NT2/D1 (cell line): ENCODE results near the gene TNFRSF17.

Experiments used
- DNase-seq: peaks from one replicate; pipeline ENCODE4 v3.0.0-alpha.2; 2011; ENCODE audit warnings: low read depth, low spot score
- H3K27me3 ChIP-seq: 2 replicates; pipeline ENCODE4 v1.6.0; 2011; ENCODE audit warnings: mild to moderate bottlenecking; ENCODE audit not compliant: insufficient read length, insufficient read depth
- H3K36me3 ChIP-seq: 2 replicates; pipeline ENCODE4 v1.6.1; 2011; ENCODE audit warnings: mild to moderate bottlenecking, low read length, mixed read lengths; ENCODE audit not compliant: insufficient read depth, insufficient read length
- H3K4me1 ChIP-seq: 2 replicates; pipeline ENCODE4 v1.5.1; 2011; ENCODE audit not compliant: insufficient read depth, insufficient read length
- H3K4me3 ChIP-seq: 2 replicates; pipeline ENCODE4 v1.5.1; 2011; ENCODE audit warnings: low read depth; ENCODE audit not compliant: insufficient read length
- H3K9ac ChIP-seq: 2 replicates; pipeline ENCODE4 v1.6.0; 2011; ENCODE audit warnings: low read depth; ENCODE audit not compliant: insufficient read length
- H3K9me3 ChIP-seq: 2 replicates; pipeline ENCODE4 v1.5.1; 2011; ENCODE audit warnings: mild to moderate bottlenecking, low read length; ENCODE audit not compliant: insufficient read depth
- SUZ12 ChIP-seq: IDR thresholded peaks from 2 replicates; pipeline ENCODE4 v1.6.1; 2011; ENCODE audit not compliant: insufficient read length, insufficient read depth; ENCODE audit errors: extremely low read depth
- YY1 ChIP-seq: IDR thresholded peaks from 2 replicates; pipeline ENCODE4 v1.6.1; 2011; ENCODE audit not compliant: insufficient read length, insufficient read depth
- ZNF274 ChIP-seq: IDR thresholded peaks from 2 replicates; pipeline ENCODE4 v1.6.1; 2011; ENCODE audit warnings: mild to moderate bottlenecking, low read depth, low read length

TNFRSF17 gene

GRCh38 chr16:11977376-11978041 lies 12.5 kb downstream of the TNFRSF17 start:
- Histone ChIP-seq H3K9me3 (no peaks in the 10 kb centered on the region), H3K4me1 (peaks cover 6% of the 10 kb centered on the region), H3K36me3 (peaks cover 9% of the 10 kb centered on the region), H3K27me3 (no peaks in the 10 kb centered on the region), H3K4me3 (peak overlapping the region; percentile 91), H3K9ac (peak overlapping the region; percentile 96)
- DNase-seq: no peak
- no peak for TF ChIP-seq SUZ12
- no peak for TF ChIP-seq ZNF274
- no peak for TF ChIP-seq YY1

- Histone ChIP-seq H3K36me3 (peaks cover 9% of the 10 kb centered on the region), H3K4me1 (peaks cover 6% of the 10 kb centered on the region), H3K4me3 (no peak overlapping the region), H3K9ac (no peak overlapping the region), H3K9me3 (no peaks in the 10 kb centered on the region), H3K27me3 (no peaks in the 10 kb centered on the region)
- DNase-seq: no peak
- no peak for TF ChIP-seq ZNF274
- TF ChIP-seq SUZ12: no peak
- no peak for TF ChIP-seq YY1
Observed at GRCh38 chr16:11978080-11978479, 13.1 kb downstream of the TNFRSF17 start.

- TF ChIP-seq YY1 (no peak), ZNF274 (no peak), SUZ12 (no peak)
- no peak for DNase-seq
- no peaks in the 10 kb centered on the region for H3K9me3 ChIP-seq
- no peaks in the 10 kb centered on the region for H3K27me3 ChIP-seq
- H3K4me1 ChIP-seq: peaks cover 6% of the 10 kb centered on the region
- peaks cover 3% of the 10 kb centered on the region for H3K36me3 ChIP-seq
- no peak overlapping the region for H3K4me3 ChIP-seq
- no peak overlapping the region for H3K9ac ChIP-seq
Observed at GRCh38 chr16:11979013-11979672, 14.1 kb downstream of the TNFRSF17 start.

GRCh38 chr16:11980136-11980844 lies 15.3 kb downstream of the TNFRSF17 start:
- peaks cover 6% of the 10 kb centered on the region for H3K4me1 ChIP-seq
- H3K36me3 ChIP-seq: no peaks in the 10 kb centered on the region
- H3K4me3 ChIP-seq: no peak overlapping the region
- TF ChIP-seq ZNF274 (no peak), SUZ12 (no peak), YY1 (no peak)
- no peaks in the 10 kb centered on the region for H3K27me3 ChIP-seq
- H3K9ac ChIP-seq: no peak overlapping the region
- DNase-seq: no peak
- no peaks in the 10 kb centered on the region for H3K9me3 ChIP-seq

- H3K9me3 ChIP-seq: no peaks in the 10 kb centered on the region
- TF ChIP-seq YY1: no peak
- TF ChIP-seq SUZ12: no peak
- no peak for TF ChIP-seq ZNF274
- DNase-seq: no peak
- H3K4me3 ChIP-seq: no peak overlapping the region
- no peak overlapping the region for H3K9ac ChIP-seq
- H3K4me1 ChIP-seq: no peaks in the 10 kb centered on the region
- no peaks in the 10 kb centered on the region for H3K36me3 ChIP-seq
- no peaks in the 10 kb centered on the region for H3K27me3 ChIP-seq
Observed at GRCh38 chr16:11985250-11985649, 20.2 kb downstream of the TNFRSF17 start.

GRCh38 chr16:11986521-11987057 lies 21.6 kb downstream of the TNFRSF17 start:
- no peaks in the 10 kb centered on the region for H3K36me3 ChIP-seq
- H3K4me3 ChIP-seq: no peak overlapping the region
- H3K4me1 ChIP-seq: no peaks in the 10 kb centered on the region
- no peak for DNase-seq
- H3K9ac ChIP-seq: no peak overlapping the region
- H3K9me3 ChIP-seq: no peaks in the 10 kb centered on the region
- TF ChIP-seq SUZ12: no peak
- TF ChIP-seq ZNF274: no peak
- no peak for TF ChIP-seq YY1
- H3K27me3 ChIP-seq: no peaks in the 10 kb centered on the region
